Psoas muscle (tissue), 8 donors: ENCODE results near the gene COL25A1. TPM values are rescaled to one million over a fixed set of nuclear protein-coding genes. Genes with fewer than 3 reads are reported as not detected.

Experiments used
- ATAC-seq, 4 donors: fragments of 200-7000 bp; cut with Tn5 transposase; one replicate each; pipeline ENCODE4 v1.9.1; 2020; ENCODE audit warnings: moderate library complexity in 3 of 4, mild to moderate bottlenecking in 2 of 4
- DNase-seq, 2 donors: peaks; one replicate each; pipeline ENCODE4 v3.0.0-alpha.2; 2020
- H3K27ac ChIP-seq: fragments of 200-600 bp; one replicate; pipeline ENCODE4 v1.8.0; 2022
- H3K27me3 ChIP-seq, 3 donors: fragments of 200-600 bp in 1 of 3; one replicate each; pipeline versions ENCODE4 v1.6.1 to v1.8.0; 2013 to 2022; ENCODE audit warnings: low read length in 2 of 3, mild to moderate bottlenecking in 2 of 3, moderate library complexity in 1 of 3; ENCODE audit not compliant: insufficient read depth in 3 of 3
- H3K36me3 ChIP-seq, 2 donors: fragments of 200-600 bp in 1 of 2; one replicate each; pipeline versions ENCODE4 v1.6.1 to v1.8.0; 2013 to 2022; ENCODE audit warnings: low read depth in 1 of 2, mild to moderate bottlenecking in 1 of 2, moderate library complexity in 1 of 2; ENCODE audit not compliant: insufficient read depth in 1 of 2
- H3K4me1 ChIP-seq: fragments of 200-600 bp; one replicate; pipeline ENCODE4 v1.8.0; 2022
- H3K4me3 ChIP-seq: fragments of 200-600 bp; one replicate; pipeline ENCODE4 v1.8.0; 2022; ENCODE audit warnings: mild to moderate bottlenecking
- H3K9me3 ChIP-seq: fragments of 200-600 bp; one replicate; pipeline ENCODE4 v1.8.0; 2022
- CTCF ChIP-seq: fragments of 200-600 bp; IDR thresholded peaks from one replicate; pipeline ENCODE4 v1.8.0; 2022; ENCODE audit warnings: antibody characterized with exemption
- WGBS, 3 donors: extraction: QIAGEN DNeasy Blood & Tissue Kit; methylation state at CpG; one replicate each; pipeline versions ENCODE4 v1.1.6 to v1.1.7; 2013; 5-methylcytosine and 5-hydroxymethylcytosine counted together
- intact Hi-C, 2 donors: fragments of 100-400 bp; cut with DNase I; formaldehyde crosslinking; loops; one replicate each; pipeline versions ENCODE4 v1.11.0 to v1.14.2; 2022
- polyA plus RNA-seq, 3 donors: library from polyadenylated mRNA; stranded (reverse); fragments of 200-250 nt; gene quantifications; one replicate each; pipeline ENCODE4 v1.2.3, GENCODE V29; 2013
- total RNA-seq, 4 donors: library from RNA; stranded (reverse); fragmentation: NEBNext Ultra II Directional in 2 of 4; extraction: Animal tissue kit (Norgen Biotek cat#: 25700) in 2 of 4; gene quantifications; one replicate each; pipeline versions ENCODE4 v1.2.1 to v1.2.4, GENCODE V29; 2021 to 2023
- donor health status: healthy with polysubstance abuse.
- donor health status: DM: no; HTN: no; CAD: no; lungs with moderate emphysema.
- donor health status: Bipolar disorder and iron deficiency.
- donor health status: healthy.
- donor health status: DM: yes; HTN: yes; CAD: no.
- donor health status: DM: no; HTN: no; CAD: no.
- donor health status: DM: no; HTN: no; CAD: no.
- donor health status: DM: yes; HTN: yes; CAD: no.

COL25A1 gene
- total and polyA plus RNA-seq, 7 donors, result 0.14 to 1.5 (median 0.36) TPM

GRCh38 chr4:108903464-108904221, 398.8 kb downstream of the COL25A1 start:
- Histone ChIP-seq H3K4me3 (no peak overlapping the region), H3K9me3 (no peaks in the 10 kb centered on the region), H3K4me1 (no peaks in the 10 kb centered on the region), H3K27ac (no peak overlapping the region), H3K36me3 (no peaks in the 10 kb centered on the region), H3K27me3 (no peaks in the 10 kb centered on the region)
- intact Hi-C loops, result no loop called here
- DNase-seq, result no peak
- TF ChIP-seq CTCF, result no peak
- no peak for ATAC-seq
- 88 to 92% (median 92%) methylated on average over 4 of the region's 4 CpGs for WGBS, 3 donors

GRCh38 chr4:108902769-108903168, 399.7 kb downstream of the COL25A1 start:
- intact Hi-C loops, result no loop called here
- no peak for TF ChIP-seq CTCF
- Histone ChIP-seq H3K27me3 (no peaks in the 10 kb centered on the region), H3K36me3 (no peaks in the 10 kb centered on the region), H3K9me3 (no peaks in the 10 kb centered on the region), H3K27ac (no peak overlapping the region), H3K4me1 (no peaks in the 10 kb centered on the region), H3K4me3 (no peak overlapping the region)
- no peak for ATAC-seq
- 26 to 45% (median 44%) methylated on average over 3 of the region's 3 CpGs for WGBS, 3 donors
- DNase-seq, result no peak

- ATAC-seq (no peak), DNase-seq (no peak)
- intact Hi-C loops, result no loop called here
- no peak for TF ChIP-seq CTCF
- no peaks in the 10 kb centered on the region for H3K4me1 ChIP-seq
- H3K27ac ChIP-seq, result no peak overlapping the region
- H3K36me3 ChIP-seq, result no peaks in the 10 kb centered on the region
- no peaks in the 10 kb centered on the region for H3K27me3 ChIP-seq
- no peaks in the 10 kb centered on the region for H3K9me3 ChIP-seq
- H3K4me3 ChIP-seq, result no peak overlapping the region
- 94 to 99% (median 97%) methylated on average over 1 of the region's 1 CpG for WGBS, 3 donors
Measured at GRCh38 chr4:108901291-108901690, 401.2 kb downstream of the COL25A1 start.

GRCh38 chr4:108900018-108900580, 402.4 kb downstream of the COL25A1 start:
- ATAC-seq (no peak), DNase-seq (no peak)
- no peak overlapping the region for H3K4me3 ChIP-seq
- intact Hi-C loops, result no loop called here
- H3K27me3 ChIP-seq, result no peaks in the 10 kb centered on the region
- no peaks in the 10 kb centered on the region for H3K36me3 ChIP-seq
- WGBS, 3 donors, result 57 to 77% (median 72%) methylated on average over 3 of the region's 3 CpGs
- TF ChIP-seq CTCF, result no peak
- H3K4me1 ChIP-seq, result no peaks in the 10 kb centered on the region
- H3K27ac ChIP-seq, result no peak overlapping the region
- no peaks in the 10 kb centered on the region for H3K9me3 ChIP-seq

GRCh38 chr4:108893468-108893867, 409.0 kb downstream of the COL25A1 start:
- H3K9me3 ChIP-seq, result no peaks in the 10 kb centered on the region
- intact Hi-C loops, result no loop called here
- H3K27me3 ChIP-seq, result no peaks in the 10 kb centered on the region
- TF ChIP-seq CTCF, result no peak
- H3K27ac ChIP-seq, result no peak overlapping the region
- WGBS, 3 donors, result 89 to 92% (median 91%) methylated on average over 3 of the region's 3 CpGs
- H3K36me3 ChIP-seq, result no peaks in the 10 kb centered on the region
- H3K4me3 ChIP-seq, result no peak overlapping the region
- no peaks in the 10 kb centered on the region for H3K4me1 ChIP-seq
- no peak for DNase-seq
- ATAC-seq, result no peak
